22Rv1 (cell line): ENCODE data around the gene NHLH1.

Source experiments
- ZFX ChIP-seq: fragments of 450-650 bp; IDR thresholded peaks from 2 replicates; pipeline ENCODE4 v1.6.1; 2017; ENCODE audit warnings: antibody characterized with exemption, borderline replicate concordance
- TF ChIP-seq, protein P1 (sequence below): fragments of 450-650 bp; IDR thresholded peaks from 2 replicates; pipeline ENCODE4 v1.5.1; 2017; ENCODE audit warnings: mild to moderate bottlenecking

GRCh38 chr1:160376525-160377131 lies 9.8 kb downstream of the NHLH1 start:
- TF ChIP-seq, protein P1, sequence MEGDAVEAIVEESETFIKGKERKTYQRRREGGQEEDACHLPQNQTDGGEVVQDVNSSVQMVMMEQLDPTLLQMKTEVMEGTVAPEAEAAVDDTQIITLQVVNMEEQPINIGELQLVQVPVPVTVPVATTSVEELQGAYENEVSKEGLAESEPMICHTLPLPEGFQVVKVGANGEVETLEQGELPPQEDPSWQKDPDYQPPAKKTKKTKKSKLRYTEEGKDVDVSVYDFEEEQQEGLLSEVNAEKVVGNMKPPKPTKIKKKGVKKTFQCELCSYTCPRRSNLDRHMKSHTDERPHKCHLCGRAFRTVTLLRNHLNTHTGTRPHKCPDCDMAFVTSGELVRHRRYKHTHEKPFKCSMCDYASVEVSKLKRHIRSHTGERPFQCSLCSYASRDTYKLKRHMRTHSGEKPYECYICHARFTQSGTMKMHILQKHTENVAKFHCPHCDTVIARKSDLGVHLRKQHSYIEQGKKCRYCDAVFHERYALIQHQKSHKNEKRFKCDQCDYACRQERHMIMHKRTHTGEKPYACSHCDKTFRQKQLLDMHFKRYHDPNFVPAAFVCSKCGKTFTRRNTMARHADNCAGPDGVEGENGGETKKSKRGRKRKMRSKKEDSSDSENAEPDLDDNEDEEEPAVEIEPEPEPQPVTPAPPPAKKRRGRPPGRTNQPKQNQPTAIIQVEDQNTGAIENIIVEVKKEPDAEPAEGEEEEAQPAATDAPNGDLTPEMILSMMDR = peak; percentile 99
- TF ChIP-seq ZFX = no peak
